Ammon's horn (tissue), 1 donor: ENCODE data around the gene TBC1D22A.
"Not testable (repeated sequence)": the region's sequence is repeated elsewhere in the genome, so short reads cannot be mapped to it uniquely, and the experiment has no call there.

Experiments used
- DNase-seq: peaks from one replicate; pipeline ENCODE4 v3.0.0-alpha.2; 2016; ENCODE audit warnings: low spot score

The TBC1D22A gene

GRCh38 chr22:47156352-47157092, 394.1 kb downstream of the TBC1D22A start:
- DNase-seq = no peak

GRCh38 chr22:47157093-47157420, 394.6 kb downstream of the TBC1D22A start:
- no peak for DNase-seq

GRCh38 chr22:47157486-47158270, 395.2 kb downstream of the TBC1D22A start:
- no peak for DNase-seq

DNA sequence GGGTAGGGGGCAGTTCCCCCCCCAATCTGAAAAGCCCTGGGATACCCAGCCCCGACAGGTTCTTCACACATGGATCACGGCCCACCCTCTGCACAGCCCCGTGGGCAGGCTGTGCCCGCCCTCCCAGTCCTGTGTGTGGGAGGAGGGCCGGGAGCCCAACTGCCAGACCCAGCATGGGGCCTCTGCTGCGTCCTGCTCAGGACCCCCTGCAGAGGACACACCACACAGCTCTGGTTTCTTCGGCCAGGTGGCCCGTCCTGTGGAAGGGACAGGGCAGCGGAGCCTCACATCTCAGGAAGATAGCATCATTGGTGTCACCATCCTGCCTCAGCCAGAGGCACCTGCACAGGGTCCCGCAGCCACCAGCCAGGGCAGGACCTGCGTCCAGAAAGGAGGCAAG, 396.0 kb downstream of the TBC1D22A start:
- no peak for DNase-seq

GRCh38 chr22:47159592-47159991, 397.1 kb downstream of the TBC1D22A start:
- DNase-seq = no peak

DNA sequence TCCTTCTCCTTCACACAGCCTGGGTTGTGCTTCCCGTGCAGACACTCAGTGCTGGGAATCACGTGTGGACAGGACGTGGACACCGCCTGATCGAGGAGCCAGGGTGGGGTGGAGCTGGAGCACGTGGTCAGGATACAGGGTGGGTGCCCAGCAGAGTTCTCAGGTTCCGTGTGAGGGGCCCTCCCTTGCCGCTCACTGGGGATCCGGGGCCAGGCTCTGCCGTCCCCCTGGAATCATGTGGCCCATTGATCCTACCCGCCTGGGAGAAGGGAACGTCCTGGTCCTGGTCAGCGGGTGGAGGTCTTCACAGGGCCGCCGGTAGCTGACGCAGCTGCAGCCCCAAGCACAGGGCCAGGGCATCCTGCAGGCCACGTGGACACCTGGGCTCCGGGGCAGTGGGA, 397.7 kb downstream of the TBC1D22A start:
- DNase-seq = no peak

DNA sequence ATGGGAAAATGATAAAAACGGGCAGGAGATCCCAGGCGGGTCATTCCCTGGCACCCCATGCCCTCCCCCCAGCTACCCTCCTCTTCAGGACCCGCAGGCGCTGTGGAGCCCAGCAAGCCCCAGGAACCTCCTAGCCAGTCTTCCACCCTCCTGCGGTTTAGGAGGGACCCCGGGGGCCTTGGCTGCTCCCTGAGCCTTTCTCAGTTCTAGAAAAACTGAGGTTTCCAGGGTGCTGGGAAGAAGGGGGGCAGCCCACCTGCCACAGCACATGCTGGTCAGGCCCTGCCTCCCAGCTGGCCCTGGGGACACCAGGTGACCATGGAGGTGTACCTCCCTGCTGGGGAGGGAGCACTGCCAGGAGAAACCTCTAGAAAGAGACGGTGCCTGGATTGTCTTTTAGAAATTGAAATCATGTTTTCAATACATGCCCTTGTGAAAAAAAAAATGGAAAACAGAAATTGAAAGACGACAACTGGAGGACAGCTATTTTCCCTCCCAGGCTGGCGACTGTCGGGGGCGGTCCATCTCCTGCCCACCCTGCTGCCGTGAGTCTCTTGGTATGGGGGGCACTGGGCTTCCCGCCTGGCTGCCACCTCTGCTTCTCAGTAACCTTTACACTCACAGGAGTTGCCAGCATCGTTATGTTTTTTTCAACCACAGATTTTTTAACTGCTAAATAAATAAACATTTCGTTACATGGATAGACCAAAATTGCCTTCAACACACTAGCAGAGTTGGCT, 398.5 kb downstream of the TBC1D22A start:
- DNase-seq = no peak

DNA sequence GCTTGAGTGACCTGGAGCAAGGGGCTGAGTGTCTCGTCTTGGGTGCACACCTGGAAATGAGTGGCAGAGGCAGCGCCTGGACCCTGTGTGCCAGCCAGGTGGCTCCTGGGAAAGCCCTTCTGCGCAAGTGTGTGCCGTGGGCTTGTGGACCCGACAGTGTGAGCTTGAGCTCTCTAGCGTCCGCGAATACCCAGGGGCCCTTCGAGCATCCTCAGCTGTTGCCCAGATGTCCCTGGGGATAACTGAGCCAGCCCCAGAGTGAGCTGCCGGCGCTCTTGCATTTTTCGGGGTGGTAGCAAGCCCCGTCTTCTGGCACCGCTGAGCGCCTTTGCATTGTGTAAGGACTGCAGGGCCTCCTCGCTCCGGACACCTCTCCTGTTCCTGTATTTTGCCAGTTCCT, 399.2 kb downstream of the TBC1D22A start:
- DNase-seq = no peak

- no peak for DNase-seq
Observed at GRCh38 chr22:47162865-47163264, 400.4 kb downstream of the TBC1D22A start.

DNA sequence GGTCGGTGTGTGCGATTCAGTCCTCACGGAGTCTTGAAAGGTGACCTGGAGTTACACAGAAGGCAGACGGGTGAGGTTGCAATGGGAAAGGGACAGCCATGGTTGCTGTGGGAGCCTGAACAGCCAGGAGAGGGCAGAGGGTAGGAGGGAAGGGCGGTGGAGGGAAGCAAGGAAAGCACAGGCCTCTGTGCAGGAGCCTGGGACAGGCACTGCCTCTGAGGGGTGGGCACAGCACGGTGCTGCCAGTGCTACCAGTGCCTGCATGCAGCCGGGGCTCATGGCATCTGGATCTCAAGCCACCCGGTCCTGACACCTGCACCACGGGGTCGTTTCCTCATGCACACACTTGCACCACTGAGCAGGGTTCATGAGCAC, 401.0 kb downstream of the TBC1D22A start:
- DNase-seq = no peak

GRCh38 chr22:47163856-47164513, 401.5 kb downstream of the TBC1D22A start:
- DNase-seq = no peak

- no peak for DNase-seq
Observed at GRCh38 chr22:47164514-47165337, 402.3 kb downstream of the TBC1D22A start.

DNA sequence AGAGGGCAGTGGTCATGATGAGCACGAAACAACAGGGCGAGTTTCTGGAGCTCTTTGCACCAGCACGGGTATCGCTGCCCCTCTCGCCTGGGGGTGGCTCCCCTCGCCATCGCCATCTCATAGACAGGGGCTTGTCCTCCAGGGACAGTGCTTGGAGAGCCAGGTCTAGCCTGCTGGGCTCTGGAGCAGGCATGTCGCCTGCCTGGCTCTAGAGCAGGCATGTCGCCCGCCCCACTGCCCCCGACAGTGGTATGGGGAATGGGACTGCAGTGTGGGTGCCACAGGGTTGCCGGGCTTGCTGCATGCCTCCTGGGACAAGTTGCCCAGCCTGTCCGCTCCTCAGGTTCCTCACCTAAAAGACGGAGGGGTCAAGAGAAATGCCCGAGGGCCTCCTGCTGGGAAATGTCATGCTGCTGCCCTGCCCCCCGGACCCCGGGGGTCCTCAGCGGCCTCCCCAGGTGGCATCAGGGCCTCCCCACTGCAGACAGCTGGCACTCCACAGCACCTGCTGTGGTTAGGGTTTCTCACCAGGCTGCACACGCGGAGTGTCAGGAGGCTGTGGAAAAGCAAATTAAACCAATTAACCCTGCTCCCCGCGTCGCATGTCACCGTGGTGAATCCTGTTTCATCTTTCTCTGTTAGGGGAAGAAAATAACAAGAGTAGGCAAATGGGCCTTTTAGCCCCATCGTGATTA, 403.0 kb downstream of the TBC1D22A start:
- DNase-seq = no peak

- no peak for DNase-seq
Observed at GRCh38 chr22:47166033-47166404, 403.6 kb downstream of the TBC1D22A start.

DNA sequence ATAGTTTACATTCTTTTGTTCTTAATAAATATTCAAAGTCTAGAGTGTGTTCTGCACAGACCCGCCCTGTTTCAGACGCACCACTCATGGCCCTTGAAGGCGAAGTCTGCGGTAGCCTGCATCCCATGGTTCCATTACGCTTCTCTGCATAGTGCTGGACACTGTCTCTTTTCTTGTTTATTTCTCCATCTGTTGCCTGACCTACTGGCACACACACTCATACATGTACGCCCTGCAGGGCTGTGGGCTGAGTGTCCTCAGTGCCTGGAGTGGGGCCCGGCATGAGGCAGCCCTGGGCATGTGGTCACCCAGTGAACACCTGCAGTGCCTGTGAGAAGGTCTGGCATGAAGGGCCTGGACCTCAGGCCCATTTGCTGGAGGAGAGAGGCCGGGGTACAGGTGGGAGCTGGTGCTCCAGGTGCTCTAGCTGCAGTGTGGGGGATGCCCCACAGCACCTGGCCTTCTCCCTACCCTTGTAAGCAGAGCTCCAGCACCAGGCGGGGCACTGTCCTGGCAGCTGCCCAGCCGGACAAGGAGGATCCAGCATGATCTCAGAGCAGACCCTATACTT, 404.1 kb downstream of the TBC1D22A start:
- no peak for DNase-seq

DNA sequence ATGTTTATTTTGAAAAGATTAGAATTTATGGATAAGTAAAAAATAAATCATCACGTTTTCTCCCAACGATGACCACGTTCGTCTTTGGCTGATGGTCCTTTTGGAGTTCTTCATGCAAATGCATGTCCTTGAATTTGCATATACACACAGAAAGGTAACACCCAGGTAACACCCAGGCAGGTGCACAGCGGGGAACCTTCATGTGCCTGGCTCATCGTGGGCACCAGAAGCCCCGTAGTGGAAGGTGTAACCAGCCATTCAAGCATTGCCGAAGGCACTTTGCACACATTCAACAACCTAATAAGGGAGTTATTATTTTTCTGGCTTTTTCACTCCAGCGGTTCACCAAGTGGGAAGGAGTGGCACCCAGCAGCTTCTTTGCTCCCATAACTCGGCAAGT, 404.6 kb downstream of the TBC1D22A start:
- no peak for DNase-seq

DNA sequence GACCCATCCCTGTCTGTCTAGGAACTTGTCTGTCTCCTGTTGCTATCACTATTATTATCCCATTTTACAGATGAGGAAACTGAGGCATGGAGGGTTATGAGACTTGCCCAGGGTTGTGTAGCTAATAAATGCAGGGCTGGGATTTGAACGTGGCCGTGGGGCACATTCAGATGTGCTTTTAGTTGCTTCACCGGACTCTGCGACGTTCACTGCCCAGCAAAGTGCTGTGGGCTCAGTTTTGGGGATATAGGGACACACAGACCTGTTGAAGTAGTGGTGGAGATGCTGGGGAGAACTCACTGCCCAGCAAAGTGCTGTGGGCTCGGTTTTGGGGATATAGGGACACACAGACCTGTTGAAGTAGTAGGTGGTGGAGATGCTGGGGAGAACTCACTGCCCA, 405.5 kb downstream of the TBC1D22A start:
- not testable (repeated sequence) for DNase-seq

DNA sequence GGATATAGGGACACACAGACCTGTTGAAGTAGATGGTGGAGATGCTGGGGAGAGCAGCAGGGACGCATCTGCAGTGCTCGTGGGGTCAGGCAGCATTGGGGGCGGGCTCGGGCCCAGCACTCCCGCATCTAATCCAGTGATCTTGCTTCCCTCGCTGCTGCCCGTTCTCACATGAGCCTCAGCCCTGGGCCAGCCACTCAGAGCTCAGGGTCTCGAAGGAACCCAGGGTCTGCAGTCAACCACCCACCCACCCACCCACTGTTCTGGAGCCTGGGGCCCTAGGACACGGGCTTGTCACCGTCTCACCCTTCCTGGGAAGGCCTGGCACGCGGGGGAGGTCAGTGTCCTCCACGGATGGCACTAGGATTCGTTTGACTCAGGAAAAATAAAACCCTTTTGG, 406.0 kb downstream of the TBC1D22A start:
- DNase-seq = no peak

DNA sequence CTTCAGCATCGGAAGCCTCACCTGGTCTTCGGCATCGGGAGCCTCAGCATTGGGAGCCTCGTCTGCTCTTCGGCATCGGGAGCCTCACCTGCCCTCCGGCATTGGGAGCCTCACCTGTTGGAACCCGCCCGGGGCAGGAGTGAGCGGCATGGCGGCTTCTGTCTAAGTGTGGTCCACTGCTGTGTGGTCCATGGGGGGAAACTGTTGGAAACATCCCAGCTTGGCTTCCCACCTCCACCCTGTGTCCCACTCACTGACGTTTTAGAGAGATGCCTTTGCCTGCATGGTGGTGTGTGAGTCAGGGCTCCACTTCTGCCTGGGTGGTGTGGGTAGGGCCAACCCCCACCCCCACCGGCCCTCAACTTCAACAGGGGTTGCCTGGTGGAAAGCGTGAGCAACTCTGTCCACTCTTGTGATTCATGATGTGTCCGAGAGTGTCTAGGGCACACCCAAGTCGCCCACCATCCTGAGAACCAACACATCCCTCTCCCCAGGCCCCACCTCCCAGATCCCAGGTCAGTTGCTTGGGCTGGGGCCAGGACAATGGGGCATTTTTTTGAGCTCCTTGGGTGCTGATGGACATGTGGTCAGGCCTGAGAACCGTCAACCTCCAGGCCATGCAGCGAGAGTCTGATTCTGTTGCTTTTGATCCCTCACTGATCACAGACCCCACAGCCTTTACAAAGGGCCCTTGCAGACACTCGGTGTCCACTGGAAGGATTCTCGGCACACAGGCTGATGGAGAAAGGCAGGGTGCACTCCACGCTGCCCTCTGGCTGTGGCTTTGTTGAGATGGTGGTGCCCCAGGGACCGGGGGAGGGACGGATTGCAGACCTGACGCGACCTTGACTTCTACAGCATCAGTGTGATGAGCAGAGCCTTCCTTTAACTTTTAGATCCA, 406.7 kb downstream of the TBC1D22A start:
- DNase-seq = no peak

DNA sequence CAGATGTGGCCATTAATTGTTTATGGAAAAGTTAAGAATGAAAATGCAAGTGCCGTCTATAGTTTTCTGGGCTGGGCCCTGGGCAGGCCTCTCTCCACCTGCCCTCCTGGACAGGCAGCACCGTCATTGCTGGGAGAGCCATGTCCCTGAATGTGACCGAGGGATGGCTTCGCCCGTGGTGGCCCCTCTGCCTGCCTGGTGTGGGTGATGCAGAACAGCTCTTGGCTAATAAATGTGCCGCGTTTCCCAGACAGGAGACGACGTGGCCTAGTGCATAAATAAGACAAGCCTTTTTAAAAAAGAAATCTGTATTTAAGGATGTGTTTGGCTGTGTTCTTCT, 407.3 kb downstream of the TBC1D22A start:
- no peak for DNase-seq
